Fibroblast of mammary gland (primary cell): ENCODE measurements around the gene TMEM187.
A peak's percentile ranks its signal among the peaks of the same experiment; 100 is the strongest.

Source experiments
- DNase-seq: peaks from one replicate; pipeline ENCODE4 v3.0.0-alpha.2; 2010; ENCODE audit warnings: low read depth
- H3K4me3 ChIP-seq: 2 replicates; pipeline ENCODE4 v1.5.1; 2011; ENCODE audit warnings: low read depth, mild to moderate bottlenecking, low read length, moderate library complexity; ENCODE audit not compliant: control insufficient read depth
- CTCF ChIP-seq: conservative IDR thresholded peaks from 2 replicates; pipeline ENCODE4 v1.5.1; 2011; ENCODE audit warnings: low read depth, low read length, inconsistent platforms; ENCODE audit not compliant: control insufficient read depth, insufficient read depth

TMEM187 gene

GRCh38 chrX:153944800-153945150 is 27.8 kb upstream of the TMEM187 start:
- no peak for TF ChIP-seq CTCF
- no peak overlapping the region for H3K4me3 ChIP-seq
- DNase-seq, result no peak

GRCh38 chrX:153945956-153946943 is 26.3 kb upstream of the TMEM187 start:
- TF ChIP-seq CTCF, result no peak
- DNase-seq, result no peak
- H3K4me3 ChIP-seq, result no peak overlapping the region

GRCh38 chrX:153947009-153947769 is 25.4 kb upstream of the TMEM187 start:
- H3K4me3 ChIP-seq, result no peak overlapping the region
- DNase-seq, result peak; percentile 85

GRCh38 chrX:153948002-153948466 is 24.5 kb upstream of the TMEM187 start:
- no peak overlapping the region for H3K4me3 ChIP-seq

More at GRCh38 chrX:153947009-153947769, 25.4 kb upstream of the TMEM187 start:
- peak; percentile 88 for TF ChIP-seq CTCF

GRCh38 chrX:153948847-153949805 is 23.4 kb upstream of the TMEM187 start:
- no peak overlapping the region for H3K4me3 ChIP-seq
- DNase-seq, result no peak
- TF ChIP-seq CTCF, result no peak

More at GRCh38 chrX:153948002-153948466, 24.5 kb upstream of the TMEM187 start:
- DNase-seq, result no peak
- no peak for TF ChIP-seq CTCF

GRCh38 chrX:153950127-153950526 is 22.4 kb upstream of the TMEM187 start:
- no peak for TF ChIP-seq CTCF
- no peak for DNase-seq
- no peak overlapping the region for H3K4me3 ChIP-seq
